EH (cell line): ENCODE measurements around the gene CD53.

ENCODE experiments used
- DNase-seq: peaks from one replicate; pipeline ENCODE4 v3.0.0-alpha.2; 2015; ENCODE audit warnings: low read depth

Gene CD53

DNA sequence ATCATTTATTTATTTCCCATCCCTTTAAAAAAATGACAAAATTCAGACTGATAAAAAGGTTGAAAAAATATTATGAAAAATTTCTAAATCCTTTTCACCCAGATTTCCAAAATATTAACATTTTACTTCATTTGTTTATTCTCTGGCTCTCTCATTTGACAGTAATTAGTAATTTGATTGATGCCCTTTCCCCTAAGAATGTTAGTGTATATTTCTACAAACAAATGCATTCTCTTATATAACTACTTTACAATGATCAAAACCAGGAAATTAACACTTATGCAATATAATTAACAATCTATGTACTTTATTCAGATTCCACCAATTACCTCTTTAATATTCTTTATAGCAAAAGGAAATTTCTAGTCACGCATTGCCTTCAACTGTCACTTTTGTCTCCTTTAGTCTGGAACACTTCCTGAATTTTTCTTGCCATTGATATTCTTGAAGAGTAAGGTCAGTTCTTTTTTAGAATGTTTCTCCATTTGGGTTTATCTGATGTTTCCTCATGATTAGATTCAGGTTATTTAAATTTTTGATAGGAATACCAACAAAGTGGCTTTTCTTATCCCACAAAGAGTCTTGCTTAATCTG is 3.9 kb downstream of the CD53 start:
- DNase-seq: no peak

DNA sequence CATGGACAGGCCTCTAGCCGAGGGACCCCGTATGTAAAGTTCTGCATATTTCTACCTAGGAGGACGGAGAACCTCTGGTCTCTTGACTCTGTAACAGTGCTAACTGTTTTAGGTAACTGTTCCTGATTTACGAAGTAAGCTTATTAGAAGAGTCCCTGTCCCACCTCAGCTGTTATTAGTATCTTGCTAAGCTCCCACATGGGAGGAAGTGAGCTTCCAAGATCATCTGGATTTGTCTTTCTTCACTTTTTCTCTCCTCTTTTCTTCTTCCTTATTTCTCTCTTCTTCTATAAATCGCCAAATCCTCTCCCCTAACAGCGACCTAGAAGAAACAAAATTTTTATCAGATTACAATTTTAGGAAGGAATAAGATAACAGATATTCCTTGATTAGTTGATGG is 4.4 kb downstream of the CD53 start:
- no peak for DNase-seq

DNA sequence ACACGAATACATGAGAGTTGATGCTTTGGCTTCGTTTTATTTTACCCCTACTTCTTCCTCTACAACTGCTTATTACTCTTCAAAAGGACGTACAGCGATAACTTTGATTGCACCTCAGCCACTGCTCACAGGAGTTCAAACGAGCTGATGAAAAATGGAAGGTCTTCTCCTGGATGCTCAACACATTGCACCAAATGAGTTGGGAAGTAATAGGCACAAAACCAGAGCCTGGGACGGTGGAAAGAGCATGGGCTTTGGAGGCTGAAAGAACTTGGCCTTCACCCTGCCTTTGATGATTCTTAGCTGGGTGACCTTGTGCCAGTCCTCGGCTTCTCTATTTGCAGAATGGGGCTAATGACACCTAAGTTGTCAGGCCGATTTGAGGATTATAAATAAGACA is 4.8 kb downstream of the CD53 start:
- no peak for DNase-seq

DNA sequence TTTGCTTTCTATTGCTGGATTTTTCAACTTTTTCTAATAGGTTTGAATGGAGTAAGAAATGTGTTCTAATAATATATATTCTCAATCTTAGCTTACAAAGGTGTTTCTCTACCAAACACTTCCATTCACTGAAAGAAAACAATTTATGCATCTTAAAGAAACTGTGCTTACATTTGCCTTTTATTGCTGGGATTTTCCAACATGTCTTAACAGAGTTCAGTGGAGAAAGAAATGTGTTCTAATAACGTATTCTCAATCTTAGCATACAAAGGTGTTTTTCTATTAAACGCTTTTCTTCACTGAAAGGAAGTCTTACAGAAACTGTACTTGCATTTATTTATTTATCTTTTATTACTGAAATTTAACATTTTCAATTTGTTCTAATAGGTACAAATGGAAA is 5.6 kb downstream of the CD53 start:
- DNase-seq: no peak

DNA sequence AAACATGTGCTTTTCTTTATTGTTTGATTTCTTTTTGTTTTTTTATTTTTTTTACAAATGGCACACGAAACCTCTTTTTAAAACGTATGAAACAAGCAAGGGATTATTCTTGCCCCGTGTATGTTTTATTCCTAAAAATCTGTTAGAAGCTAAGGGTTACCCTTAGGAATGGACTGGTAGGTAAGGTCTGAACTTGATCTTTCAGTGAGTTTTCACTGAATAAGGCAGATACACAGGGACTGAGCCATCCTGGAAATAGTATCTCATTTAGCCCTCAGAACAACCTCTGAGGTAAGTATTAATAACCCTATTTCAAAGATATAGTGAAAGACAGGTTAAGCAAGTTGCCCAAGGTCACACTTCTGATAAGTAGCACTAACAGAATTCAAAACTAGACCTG is 6.0 kb downstream of the CD53 start:
- no peak for DNase-seq

DNA sequence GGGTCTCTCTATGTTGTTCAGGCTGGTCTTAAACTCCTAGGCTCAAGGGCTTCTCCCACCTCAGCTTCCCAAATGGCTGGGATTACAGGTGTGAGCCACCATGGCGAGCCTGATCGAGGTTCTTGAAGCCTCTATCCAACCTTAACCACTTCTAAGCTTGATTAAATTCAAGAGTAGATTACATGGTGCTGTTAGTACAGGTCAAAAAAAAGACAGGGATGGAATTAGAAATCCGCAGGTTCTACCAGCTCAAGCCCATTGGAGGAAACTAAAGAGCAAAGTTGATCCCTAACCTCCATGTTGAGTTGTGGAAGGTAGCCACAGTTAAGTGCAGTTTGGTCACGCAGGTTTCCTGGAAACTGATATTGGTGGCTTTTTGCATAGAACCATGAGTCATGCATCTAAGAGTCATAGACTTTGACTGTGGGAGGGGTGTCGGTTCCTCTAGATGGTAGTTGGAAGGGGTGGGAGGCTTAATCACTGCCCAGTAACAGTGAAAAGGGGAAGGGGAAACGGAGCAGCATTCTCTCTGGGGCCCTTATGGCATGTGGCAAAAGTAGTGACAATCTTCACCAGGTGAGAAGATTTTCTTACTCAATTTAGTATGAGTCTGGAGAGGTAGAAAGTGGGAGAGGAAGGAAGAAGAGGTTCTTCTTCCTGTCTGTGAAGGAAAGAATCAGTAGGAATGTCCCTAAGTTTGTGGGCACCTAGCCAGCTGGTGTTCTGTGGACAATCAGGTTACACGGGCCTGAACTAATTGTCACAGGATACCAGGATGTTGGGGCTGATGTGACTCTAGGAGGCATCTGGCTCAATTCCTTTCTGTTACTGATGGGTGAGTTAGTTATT is 7.0 kb downstream of the CD53 start:
- DNase-seq: no peak

DNA sequence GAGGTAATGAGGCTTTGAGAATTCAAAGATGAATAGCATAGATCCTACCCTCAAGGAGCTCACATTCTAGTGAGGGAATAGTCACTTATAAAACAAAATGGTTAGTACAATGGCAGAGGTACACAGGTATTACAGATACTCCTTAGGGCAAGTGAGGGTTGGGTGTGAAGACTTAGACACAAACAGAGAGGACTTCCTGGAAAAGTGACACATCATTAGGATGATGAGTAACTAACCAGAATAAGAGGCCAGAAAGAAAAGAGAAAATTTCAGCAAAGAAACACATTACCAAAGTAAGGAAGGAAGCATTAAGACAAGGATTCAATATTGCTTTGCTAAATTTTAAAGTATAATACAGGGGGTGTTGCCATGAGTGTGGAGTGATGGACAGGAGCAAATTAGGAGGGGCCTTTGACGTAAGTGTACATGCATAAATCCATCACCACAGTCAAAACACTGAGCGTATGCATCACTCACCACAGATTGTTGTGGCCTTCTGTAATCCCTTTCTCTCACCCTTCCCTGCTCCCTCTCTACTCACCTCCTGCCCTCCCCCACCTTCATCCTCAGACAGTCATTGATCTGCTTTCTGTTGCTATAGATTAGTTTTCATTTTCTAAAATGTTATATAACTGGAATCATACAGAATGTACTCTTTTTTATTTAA is 7.9 kb downstream of the CD53 start:
- DNase-seq: no peak

DNA sequence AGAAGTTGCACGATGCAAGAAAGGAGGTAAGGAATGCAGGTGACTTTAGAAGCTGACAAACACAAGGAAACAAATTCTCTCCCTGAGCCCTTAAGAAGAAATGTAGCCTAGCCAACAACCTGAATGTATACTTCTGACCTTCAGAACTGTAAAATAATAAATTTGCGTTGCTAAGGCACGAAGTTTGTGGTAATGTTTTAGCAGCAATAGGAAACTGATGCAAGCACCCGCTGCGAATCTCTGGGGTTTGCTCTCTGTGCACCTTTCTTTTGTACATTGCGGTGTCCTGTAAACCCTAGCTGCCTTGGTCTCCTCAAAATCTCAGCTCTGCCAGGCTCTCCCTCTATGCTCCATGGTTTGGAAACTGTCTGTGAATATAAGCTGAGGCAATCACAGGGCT is 15.1 kb downstream of the CD53 start:
- no peak for DNase-seq

DNA sequence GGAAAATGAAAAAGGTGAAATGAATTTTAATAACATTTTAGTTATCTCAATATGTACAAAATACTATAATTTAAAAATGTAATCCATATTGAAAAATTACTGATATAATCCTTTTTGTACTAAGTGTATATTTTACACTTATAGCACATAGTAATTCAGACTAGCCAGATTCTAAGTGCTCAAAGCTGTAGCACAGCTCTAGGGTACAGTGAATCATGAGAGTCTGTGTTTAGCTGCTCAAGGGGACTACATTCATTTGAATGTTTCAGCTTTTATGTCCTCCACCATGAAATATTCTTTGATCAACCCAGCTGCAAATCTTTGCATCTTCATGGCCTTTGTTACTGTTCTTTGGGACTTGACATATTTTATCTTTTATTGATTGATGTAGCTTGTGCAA is 15.7 kb downstream of the CD53 start:
- DNase-seq: no peak

DNA sequence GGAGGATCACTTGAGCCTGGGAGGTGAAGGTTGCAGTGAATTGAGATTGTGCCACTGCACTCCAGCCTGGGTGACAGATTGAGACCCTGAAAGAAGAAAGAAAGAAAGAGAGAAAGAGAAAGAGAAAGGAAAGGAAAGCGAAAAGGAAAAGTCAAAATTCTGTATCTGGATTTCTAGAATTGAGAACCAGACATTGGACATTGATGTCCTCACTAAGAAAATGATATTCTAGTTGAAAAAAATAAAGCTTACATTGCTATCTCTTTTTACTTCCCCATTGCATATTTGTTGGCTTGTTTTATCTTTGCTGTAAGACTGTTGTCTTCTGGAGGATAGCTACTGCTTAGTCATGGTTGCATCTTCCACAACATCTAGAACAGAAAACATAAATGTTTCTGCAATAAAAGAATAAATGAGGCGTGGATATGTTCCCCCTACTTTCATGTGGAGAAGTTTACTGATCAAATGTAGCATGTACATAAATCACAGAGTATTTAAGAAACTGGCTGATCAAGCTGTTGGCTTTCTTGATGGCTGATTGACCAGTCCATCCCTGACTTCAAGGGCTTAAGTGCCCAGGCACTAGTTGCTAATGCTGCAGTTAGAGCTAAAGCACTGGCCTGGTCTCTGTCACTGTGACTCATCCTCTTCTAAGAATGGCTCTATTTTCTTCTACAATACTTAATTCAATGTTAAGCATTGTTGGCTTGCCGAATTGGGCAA is 17.7 kb downstream of the CD53 start:
- no peak for DNase-seq

DNA sequence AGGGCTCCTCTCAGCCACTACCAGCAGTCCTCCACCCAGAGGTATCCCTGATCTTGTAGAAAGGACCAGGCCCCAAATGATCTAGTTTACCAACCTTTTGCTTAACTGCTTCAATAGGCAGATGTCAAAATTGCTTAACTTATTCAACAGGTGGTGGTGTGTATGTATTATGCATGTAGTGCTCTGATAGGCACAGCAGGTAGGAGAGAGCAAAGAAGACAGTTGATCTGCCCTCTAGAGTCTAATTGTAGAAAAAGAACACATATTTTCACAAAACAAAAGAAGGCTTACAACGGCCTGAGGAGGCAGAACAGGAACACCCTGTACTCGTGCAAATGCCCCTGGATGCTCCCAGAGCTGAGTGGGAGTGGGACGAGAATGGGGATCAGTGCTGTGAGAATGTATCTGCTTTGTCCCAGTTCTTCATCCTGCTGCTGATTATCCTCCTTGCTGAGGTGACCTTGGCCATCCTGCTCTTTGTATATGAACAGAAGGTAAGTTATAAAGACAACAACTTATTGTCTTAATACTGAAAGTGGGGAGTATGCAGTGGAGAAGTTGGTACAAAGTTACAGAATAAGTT is 21.1 kb downstream of the CD53 start:
- DNase-seq: no peak

DNA sequence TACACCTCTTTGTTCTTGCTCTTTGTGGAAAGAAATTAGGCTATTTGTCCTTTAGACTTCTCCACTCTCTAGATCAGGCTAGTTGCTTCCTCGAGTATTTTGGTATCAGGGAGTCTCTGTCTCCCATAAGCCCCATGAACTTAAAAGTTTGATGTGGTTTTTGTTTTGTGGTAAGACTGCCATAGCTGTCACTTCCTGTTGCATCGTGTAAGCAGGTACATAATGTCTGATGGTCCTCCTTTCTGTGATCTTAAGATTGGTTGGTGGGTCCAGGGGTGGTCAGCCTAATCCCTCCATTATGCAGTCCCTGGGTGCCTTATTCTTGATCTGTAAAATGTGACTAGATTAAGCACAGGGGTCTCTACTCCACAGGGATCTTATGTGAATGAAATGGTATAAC is 23.1 kb downstream of the CD53 start:
- DNase-seq: no peak

DNA sequence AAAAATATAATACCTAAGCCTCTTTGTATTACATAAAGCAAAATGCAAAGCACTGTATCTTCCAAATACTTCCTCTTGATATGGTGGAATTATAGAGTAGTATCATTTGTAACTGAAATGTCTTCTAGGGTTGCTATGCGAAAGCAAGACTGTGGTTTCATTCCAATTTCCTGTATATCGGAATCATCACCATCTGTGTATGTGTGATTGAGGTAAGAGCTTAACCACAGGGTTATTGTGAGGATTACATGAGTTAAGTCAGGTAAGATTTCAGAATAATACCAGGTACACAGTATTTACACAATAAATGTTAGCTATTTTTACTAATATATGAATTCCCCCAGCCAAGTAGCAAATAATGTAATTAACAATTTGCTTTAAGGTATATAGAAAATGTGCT is 24.7 kb downstream of the CD53 start:
- no peak for DNase-seq

DNA sequence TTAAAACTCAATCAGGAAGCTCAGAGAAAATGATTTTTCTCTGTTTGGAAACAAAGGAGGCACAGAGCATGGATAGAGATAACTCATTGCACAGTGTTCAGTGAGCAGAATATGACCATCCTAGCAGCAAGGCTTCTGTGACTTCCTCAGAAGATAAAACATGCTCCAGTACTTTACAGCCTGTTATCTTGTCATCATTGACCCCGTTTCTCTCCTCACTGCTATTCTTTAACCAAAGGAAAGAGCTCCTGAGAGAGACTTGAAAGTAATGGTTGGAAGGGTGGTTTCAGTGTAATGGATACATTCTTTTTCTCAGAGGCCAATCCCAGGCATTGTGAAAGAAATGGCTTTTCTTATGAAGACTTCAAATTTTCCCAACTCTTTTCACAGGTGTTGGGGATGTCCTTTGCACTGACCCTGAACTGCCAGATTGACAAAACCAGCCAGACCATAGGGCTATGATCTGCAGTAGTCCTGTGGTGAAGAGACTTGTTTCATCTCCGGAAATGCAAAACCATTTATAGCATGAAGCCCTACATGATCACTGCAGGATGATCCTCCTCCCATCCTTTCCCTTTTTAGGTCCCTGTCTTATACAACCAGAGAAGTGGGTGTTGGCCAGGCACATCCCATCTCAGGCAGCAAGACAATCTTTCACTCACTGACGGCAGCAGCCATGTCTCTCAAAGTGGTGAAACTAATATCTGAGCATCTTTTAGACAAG is 25.9 kb downstream of the CD53 start:
- DNase-seq: no peak

DNA sequence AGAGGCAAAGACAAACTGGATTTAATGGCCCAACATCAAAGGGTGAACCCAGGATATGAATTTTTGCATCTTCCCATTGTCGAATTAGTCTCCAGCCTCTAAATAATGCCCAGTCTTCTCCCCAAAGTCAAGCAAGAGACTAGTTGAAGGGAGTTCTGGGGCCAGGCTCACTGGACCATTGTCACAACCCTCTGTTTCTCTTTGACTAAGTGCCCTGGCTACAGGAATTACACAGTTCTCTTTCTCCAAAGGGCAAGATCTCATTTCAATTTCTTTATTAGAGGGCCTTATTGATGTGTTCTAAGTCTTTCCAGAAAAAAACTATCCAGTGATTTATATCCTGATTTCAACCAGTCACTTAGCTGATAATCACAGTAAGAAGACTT is 26.5 kb downstream of the CD53 start:
- no peak for DNase-seq

DNA sequence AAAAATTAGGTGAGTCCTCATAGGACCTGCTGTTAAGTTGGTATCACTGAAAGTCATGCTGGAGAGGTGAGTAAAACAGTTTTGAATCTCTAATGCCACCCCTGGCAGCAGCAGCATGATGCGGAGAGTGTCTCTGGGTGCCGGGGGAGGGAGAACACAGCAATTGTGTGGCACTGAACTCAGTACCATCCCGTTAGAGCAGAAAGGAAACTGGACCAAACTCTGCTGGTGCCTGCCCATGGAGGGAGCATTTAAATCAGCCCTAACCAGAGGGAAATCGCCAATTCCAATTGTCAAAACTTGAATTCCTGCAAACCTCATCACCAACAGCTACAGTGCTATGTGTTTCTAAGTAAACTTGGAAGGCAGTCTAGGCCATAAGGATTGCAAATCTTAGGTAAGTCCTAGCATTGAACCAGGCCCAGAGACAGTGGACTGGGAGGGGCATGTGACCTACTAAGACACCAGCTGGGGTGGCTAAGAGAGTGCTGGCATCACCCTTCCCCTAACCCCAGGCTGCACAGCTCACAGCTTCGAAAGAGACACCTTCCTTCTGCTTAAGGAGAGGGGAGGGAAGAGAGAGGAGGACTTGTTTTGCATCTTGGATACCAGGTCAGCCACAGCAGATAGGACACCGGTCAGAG is 30.0 kb downstream of the CD53 start:
- DNase-seq: no peak

DNA sequence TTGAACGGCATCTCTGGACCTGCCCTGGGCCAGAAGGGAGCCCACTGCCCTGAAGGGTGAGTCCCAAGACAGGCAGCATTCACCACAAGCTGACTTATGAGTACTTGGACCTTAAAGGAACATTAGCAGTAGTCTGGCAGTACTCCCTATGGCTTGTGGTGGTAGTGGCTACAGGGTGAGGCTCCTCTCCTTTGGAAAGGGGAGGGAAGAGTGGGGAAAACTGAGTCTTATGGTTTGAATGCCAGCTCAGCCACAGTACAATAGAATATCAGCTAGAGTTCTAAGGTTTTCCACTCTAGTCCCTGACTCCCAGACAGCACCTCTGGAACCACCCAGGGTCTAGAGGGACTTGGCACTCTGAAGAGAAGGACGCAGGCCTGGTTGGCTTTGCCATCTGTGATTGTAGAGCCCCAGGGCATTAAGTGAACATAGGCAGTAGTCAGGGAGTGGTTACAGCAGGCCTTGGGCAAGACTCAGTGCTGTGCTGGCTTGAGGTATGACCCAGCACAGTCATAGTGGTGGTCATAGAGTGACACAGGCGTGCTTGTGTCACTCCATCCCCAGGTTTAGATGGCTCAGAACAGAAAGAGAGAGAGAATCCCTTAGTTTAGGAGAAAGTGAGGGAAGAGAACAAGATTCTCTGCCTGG is 31.0 kb downstream of the CD53 start:
- no peak for DNase-seq

DNA sequence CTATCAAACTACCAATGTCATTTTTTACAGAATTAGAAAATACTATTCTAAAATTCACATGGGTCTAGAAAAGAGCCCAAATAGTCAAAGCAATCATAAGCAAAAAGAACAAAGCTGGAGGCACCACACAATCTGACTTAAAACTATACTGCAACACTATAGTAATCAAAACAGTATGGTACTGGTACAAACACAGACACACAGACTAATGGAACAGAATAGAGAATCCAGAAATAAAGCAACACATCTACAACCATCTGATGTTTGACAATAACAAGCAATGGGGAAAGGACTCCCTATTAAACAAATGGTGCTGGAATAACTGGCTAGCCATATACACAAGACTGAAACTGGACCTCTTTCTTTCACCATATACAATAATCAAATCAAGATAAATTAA is 39.8 kb downstream of the CD53 start:
- DNase-seq: no peak

DNA sequence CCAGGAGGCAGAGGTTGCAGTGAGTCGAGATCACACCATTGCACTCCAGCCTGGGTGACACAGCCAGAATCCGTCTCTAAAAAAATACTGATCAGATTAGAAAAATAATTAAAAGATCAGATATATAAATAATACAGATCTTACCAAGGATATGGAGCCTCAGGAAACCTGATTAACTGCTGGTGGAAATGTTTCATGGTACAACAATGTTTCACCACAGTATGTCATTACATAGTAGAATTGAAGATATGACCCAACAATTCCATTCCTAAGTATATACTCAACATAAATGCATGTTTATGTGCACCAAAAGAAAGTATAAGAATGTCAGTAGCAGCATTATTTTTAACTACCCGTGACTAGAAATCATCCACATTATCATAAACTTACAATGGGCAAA is 41.7 kb downstream of the CD53 start:
- peak; percentile 25 for DNase-seq

DNA sequence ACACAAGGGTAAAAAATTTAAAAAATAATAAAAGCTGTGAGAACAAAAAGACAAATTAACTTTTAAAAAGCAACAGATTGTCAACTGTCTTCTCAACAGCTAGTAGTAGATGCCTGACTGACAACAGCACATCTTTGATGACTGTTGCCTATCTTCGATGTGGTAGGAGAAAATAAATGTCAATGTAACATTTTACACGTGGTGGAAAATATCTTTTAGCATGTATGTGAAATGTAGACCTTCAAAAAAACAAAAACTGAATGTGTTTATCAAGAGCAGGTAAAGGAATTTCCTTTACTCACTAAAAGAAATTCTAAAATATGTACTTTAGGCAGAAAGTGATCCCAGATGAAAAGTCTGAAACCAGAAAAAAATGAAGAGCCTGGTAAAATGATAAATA is 42.9 kb downstream of the CD53 start:
- DNase-seq: no peak

DNA sequence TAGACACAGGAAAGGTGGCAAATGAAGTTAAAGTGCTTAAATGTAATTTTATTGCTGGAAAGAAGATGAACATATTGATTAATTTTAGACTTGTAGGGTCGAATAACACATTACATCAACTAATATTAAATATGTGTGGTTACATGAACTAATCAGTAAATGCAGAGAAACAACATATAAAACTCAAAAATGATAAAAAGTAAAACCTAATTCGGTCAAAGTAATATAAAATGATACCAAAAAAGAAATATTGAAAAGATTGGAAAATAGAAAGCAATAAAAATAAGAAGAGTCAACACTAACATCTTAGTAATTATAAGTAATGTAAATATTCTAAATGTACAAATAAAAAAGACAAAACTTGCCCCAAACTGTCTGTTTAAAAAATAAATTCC is 43.3 kb downstream of the CD53 start:
- DNase-seq: no peak
